HG02623 (cell line): ENCODE results near the gene CEACAM21.

Experiments
- ATAC-seq: cut with Tn5 transposase; IDR thresholded peaks from one replicate; pipeline ENCODE4 v1.9.1; 2021; ENCODE audit warnings: moderate library complexity; ENCODE audit not compliant: unreplicated experiment

The CEACAM21 gene

GRCh38 chr19:41584260-41584810 is 8.4 kb downstream of the CEACAM21 start:
- no peak for ATAC-seq

- ATAC-seq, result no peak
Observed at GRCh38 chr19:41584931-41585330, 9.0 kb downstream of the CEACAM21 start.

GRCh38 chr19:41586064-41586463 is 10.1 kb downstream of the CEACAM21 start:
- ATAC-seq, result no peak

GRCh38 chr19:41587101-41587837 is 11.3 kb downstream of the CEACAM21 start:
- ATAC-seq, result no peak

- ATAC-seq, result no peak
Observed at GRCh38 chr19:41587838-41588210, 11.9 kb downstream of the CEACAM21 start.

- no peak for ATAC-seq
Observed at GRCh38 chr19:41588497-41589209, 12.7 kb downstream of the CEACAM21 start.

- no peak for ATAC-seq
Observed at GRCh38 chr19:41589371-41589770, 13.4 kb downstream of the CEACAM21 start.

- ATAC-seq, result no peak
Observed at GRCh38 chr19:41590936-41591335, 15.0 kb downstream of the CEACAM21 start.

- no peak for ATAC-seq
Observed at GRCh38 chr19:41591951-41592562, 16.1 kb downstream of the CEACAM21 start.

GRCh38 chr19:41595258-41595889 is 19.4 kb downstream of the CEACAM21 start:
- peak; percentile 43 for ATAC-seq

- ATAC-seq, result no peak
Observed at GRCh38 chr19:41595890-41596280, 19.9 kb downstream of the CEACAM21 start.

- no peak for ATAC-seq
Observed at GRCh38 chr19:41597600-41598041, 21.7 kb downstream of the CEACAM21 start.

GRCh38 chr19:41599175-41599966 is 23.4 kb downstream of the CEACAM21 start:
- ATAC-seq, result no peak

- ATAC-seq, result no peak
Observed at GRCh38 chr19:41601771-41602170, 25.8 kb downstream of the CEACAM21 start.

- ATAC-seq, result no peak
Observed at GRCh38 chr19:41604831-41605230, 28.9 kb downstream of the CEACAM21 start.

GRCh38 chr19:41606215-41606837 is 30.4 kb downstream of the CEACAM21 start:
- no peak for ATAC-seq

GRCh38 chr19:41607668-41608067 is 31.7 kb downstream of the CEACAM21 start:
- ATAC-seq, result no peak

- no peak for ATAC-seq
Observed at GRCh38 chr19:41610789-41611188, 34.8 kb downstream of the CEACAM21 start.

GRCh38 chr19:41612483-41612882 is 36.5 kb downstream of the CEACAM21 start:
- ATAC-seq, result no peak

- ATAC-seq, result no peak
Observed at GRCh38 chr19:41615207-41615606, 39.2 kb downstream of the CEACAM21 start.
